Keratinocyte (primary cell): ENCODE measurements around the gene ATE1.

Experiments used
- EZH2 ChIP-seq: IDR thresholded peaks from one replicate; pipeline ENCODE4 v1.6.1; 2012; ENCODE audit warnings: inconsistent platforms, mild to moderate bottlenecking, low read length, moderate library complexity
- TF ChIP-seq, protein P1 (sequence below), 3 experiments: IDR thresholded peaks in 1 of 3; conservative IDR thresholded peaks in 1 of 3; optimal IDR thresholded peaks in 1 of 3; 2 replicates in 2 of 3; 3 replicates in 1 of 3; pipeline versions ENCODE3 to v1.5.1; 2011; ENCODE audit warnings: low read length in 3 of 3, mild to moderate bottlenecking in 3 of 3, moderate library complexity in 2 of 3, control low read depth in 1 of 3, inconsistent platforms in 1 of 3; ENCODE audit not compliant: insufficient read depth in 2 of 3; ENCODE audit errors: extremely low read depth in 1 of 3

DNA sequence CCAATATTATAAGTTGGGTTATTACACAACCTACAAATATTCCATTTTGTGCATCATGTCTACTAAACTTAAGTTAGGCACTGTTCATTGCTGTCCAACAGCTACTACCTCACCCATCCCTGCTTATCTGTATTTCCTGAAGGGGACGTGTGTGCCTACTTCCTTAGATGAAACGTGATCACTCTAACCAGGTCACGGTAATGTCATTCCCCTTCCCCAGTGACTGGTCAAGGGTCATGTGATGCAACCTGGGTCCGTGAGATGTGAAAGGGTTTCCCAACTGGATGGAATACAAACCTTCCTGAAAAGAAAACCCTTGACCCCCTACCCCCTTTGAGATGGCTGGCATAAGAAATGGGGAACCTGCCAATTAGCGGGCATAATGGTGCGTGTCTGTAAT lies 48.8 kb upstream of the ATE1 start:
- TF ChIP-seq, protein P1, sequence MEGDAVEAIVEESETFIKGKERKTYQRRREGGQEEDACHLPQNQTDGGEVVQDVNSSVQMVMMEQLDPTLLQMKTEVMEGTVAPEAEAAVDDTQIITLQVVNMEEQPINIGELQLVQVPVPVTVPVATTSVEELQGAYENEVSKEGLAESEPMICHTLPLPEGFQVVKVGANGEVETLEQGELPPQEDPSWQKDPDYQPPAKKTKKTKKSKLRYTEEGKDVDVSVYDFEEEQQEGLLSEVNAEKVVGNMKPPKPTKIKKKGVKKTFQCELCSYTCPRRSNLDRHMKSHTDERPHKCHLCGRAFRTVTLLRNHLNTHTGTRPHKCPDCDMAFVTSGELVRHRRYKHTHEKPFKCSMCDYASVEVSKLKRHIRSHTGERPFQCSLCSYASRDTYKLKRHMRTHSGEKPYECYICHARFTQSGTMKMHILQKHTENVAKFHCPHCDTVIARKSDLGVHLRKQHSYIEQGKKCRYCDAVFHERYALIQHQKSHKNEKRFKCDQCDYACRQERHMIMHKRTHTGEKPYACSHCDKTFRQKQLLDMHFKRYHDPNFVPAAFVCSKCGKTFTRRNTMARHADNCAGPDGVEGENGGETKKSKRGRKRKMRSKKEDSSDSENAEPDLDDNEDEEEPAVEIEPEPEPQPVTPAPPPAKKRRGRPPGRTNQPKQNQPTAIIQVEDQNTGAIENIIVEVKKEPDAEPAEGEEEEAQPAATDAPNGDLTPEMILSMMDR (optimal IDR thresholded peaks at IDR 0.05 in 1 of 3, IDR thresholded peaks at IDR 0.05 in 1 of 3, conservative IDR thresholded peaks at IDR 0.05 in 1 of 3; ENCODE audit: extremely low read depth in 1 of 3, insufficient read depth in 2 of 3, low read length in 3 of 3), result no peak
- no peak for TF ChIP-seq EZH2
